Sigmoid colon (tissue), 4 donors: ENCODE results near the gene POT1.

Source experiments
- EP300 ChIP-seq, 4 donors: sonication (generic); formaldehyde crosslinking; IDR thresholded peaks; one replicate each; pipeline ENCODE4 v1.6.1; 2017; ENCODE audit warnings: antibody characterized with exemption in 4 of 4
- POLR2A ChIP-seq, 2 donors: fragments of 450-650 bp; IDR thresholded peaks; one replicate each; pipeline ENCODE4 v1.6.1; 2016; ENCODE audit warnings: antibody characterized with exemption in 2 of 2, mild to moderate bottlenecking in 2 of 2, moderate library complexity in 2 of 2
- TF ChIP-seq, protein P1 (sequence below), 4 experiments: fragments of 450-650 bp in 3 of 4; fragments of 200-600 bp in 1 of 4; IDR thresholded peaks; one replicate each; pipeline ENCODE4 v1.5.1; 2016 to 2019; ENCODE audit warnings: antibody characterized with exemption in 4 of 4, mild to moderate bottlenecking in 3 of 4, moderate library complexity in 2 of 4

- TF ChIP-seq, protein P1, sequence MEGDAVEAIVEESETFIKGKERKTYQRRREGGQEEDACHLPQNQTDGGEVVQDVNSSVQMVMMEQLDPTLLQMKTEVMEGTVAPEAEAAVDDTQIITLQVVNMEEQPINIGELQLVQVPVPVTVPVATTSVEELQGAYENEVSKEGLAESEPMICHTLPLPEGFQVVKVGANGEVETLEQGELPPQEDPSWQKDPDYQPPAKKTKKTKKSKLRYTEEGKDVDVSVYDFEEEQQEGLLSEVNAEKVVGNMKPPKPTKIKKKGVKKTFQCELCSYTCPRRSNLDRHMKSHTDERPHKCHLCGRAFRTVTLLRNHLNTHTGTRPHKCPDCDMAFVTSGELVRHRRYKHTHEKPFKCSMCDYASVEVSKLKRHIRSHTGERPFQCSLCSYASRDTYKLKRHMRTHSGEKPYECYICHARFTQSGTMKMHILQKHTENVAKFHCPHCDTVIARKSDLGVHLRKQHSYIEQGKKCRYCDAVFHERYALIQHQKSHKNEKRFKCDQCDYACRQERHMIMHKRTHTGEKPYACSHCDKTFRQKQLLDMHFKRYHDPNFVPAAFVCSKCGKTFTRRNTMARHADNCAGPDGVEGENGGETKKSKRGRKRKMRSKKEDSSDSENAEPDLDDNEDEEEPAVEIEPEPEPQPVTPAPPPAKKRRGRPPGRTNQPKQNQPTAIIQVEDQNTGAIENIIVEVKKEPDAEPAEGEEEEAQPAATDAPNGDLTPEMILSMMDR (IDR thresholded peaks at IDR 0.05) = no peak
- no peak for TF ChIP-seq POLR2A (IDR thresholded peaks at IDR 0.05)
- no peak for TF ChIP-seq EP300 (IDR thresholded peaks at IDR 0.05)
Measured at GRCh38 chr7:124773938-124774337, 155.7 kb downstream of the POT1 start.
